Panc1 (cell line): ENCODE results near the gene PPP3R1. TPM values are rescaled to one million over a fixed set of nuclear protein-coding genes. Genes with fewer than 3 reads are reported as not detected.

Source experiments
- ATAC-seq: fragments of 200-7000 bp; cut with Tn5 transposase; 2 replicates; pipeline ENCODE4 v1.9.1; 2020; ENCODE audit warnings: mild to moderate bottlenecking, moderate library complexity
- BruUV-seq: library from RNA; stranded (reverse); fragments of 400-500 nt; replicated peaks from 2 replicates; lab custom pipeline; 2021; lab: Mats Ljungman, UMichigan
- CTCF ChIA-PET: fragments of 300-600 bp; sonication (Branson Sonifier 250); formaldehyde crosslinking; loops from one replicate; lab custom pipeline; 2022; ENCODE audit warnings: antibody characterized with exemption; lab: Charles Lee
- POLR2A ChIA-PET: fragments of 300-600 bp; sonication (Branson Sonifier 250); formaldehyde crosslinking; loops from one replicate; lab custom pipeline; 2022; ENCODE audit warnings: antibody characterized with exemption; lab: Charles Lee
- DNase-seq: peaks from one replicate; pipeline ENCODE4 v3.0.0-alpha.2; 2010; ENCODE audit warnings: low read depth, low spot score
- H3K27ac ChIP-seq: 2 replicates; pipeline ENCODE4 v1.5.1; 2011; ENCODE audit warnings: mild to moderate bottlenecking, low read length, inconsistent platforms
- H3K27me3 ChIP-seq: fragments of 200-500 bp; sonication (Bioruptor generic); 2 replicates; pipeline ENCODE4 v1.6.0; 2014; ENCODE audit warnings: low read length, inconsistent platforms; ENCODE audit not compliant: control insufficient read depth, insufficient read depth
- H3K36me3 ChIP-seq: fragments of 200-500 bp; sonication (Bioruptor generic); 2 replicates; pipeline ENCODE4 v1.5.1; 2014; ENCODE audit warnings: inconsistent platforms, mild to moderate bottlenecking, low read length, moderate library complexity; ENCODE audit not compliant: control insufficient read depth, insufficient read depth
- H3K4me1 ChIP-seq: 2 replicates; pipeline ENCODE4 v1.5.1; 2011; ENCODE audit warnings: inconsistent platforms, mild to moderate bottlenecking, low read length, moderate library complexity; ENCODE audit not compliant: control insufficient read depth, insufficient read depth
- H3K4me3 ChIP-seq, 2 experiments: 2 replicates each; pipeline ENCODE4 v1.5.1; 2011 to 2012; ENCODE audit warnings: low read depth in 2 of 2, low read length in 2 of 2, mild to moderate bottlenecking in 2 of 2, inconsistent platforms in 1 of 2, moderate library complexity in 1 of 2
- H3K9me3 ChIP-seq: fragments of 200-500 bp; sonication (Bioruptor generic); 2 replicates; pipeline ENCODE4 v1.5.1; 2014; ENCODE audit warnings: low read depth, mild to moderate bottlenecking, inconsistent platforms, low read length, moderate library complexity; ENCODE audit not compliant: control insufficient read depth, insufficient read depth
- POLR2AphosphoS5 ChIP-seq: IDR thresholded peaks from 2 replicates; pipeline ENCODE4 v1.6.1; 2012; ENCODE audit warnings: mild to moderate bottlenecking, low read depth, low read length, moderate library complexity
- SIN3A ChIP-seq: IDR thresholded peaks from 2 replicates; pipeline ENCODE4 v1.6.1; 2012; ENCODE audit warnings: low read depth, mild to moderate bottlenecking, low read length, moderate library complexity, borderline replicate concordance; ENCODE audit not compliant: insufficient read depth
- TCF7L2 ChIP-seq: IDR thresholded peaks from 2 replicates; pipeline ENCODE4 v1.6.1; 2011; ENCODE audit warnings: mild to moderate bottlenecking, low read depth, low read length, inconsistent platforms
- in situ Hi-C: cut with HindIII; loops from 2 replicates; pipeline ENCODE4 v1.10.0; 2016; ENCODE audit warnings: low sequenced_read_pairs, low pct_unique_long_range_greater_than_20kb
- intact Hi-C: fragments of 100-400 bp; cut with micrococcal nuclease; formaldehyde crosslinking; loops from one replicate; pipeline ENCODE4 v1.10.0; 2022; ENCODE audit not compliant: unreplicated experiment
- total RNA-seq: library from RNA; stranded (reverse); gene quantifications from one replicate; pipeline ENCODE4 v1.2.1, GENCODE V29; 2021; ENCODE audit not compliant: unreplicated experiment
- TF ChIP-seq, protein P1 (sequence below): fragments of 450-650 bp; IDR thresholded peaks from 2 replicates; pipeline ENCODE4 v1.5.1; 2017; ENCODE audit warnings: mild to moderate bottlenecking
- TF ChIP-seq, protein P2 (sequence below), 2 experiments: IDR thresholded peaks; 2 replicates each; pipeline ENCODE4 v1.6.1; 2011 to 2012; ENCODE audit warnings: low read depth in 2 of 2, control low read depth in 1 of 2, low read length in 1 of 2, mild to moderate bottlenecking in 1 of 2, moderate library complexity in 1 of 2; ENCODE audit not compliant: insufficient read depth in 1 of 2

PPP3R1 gene
- total RNA-seq, 1 experiment from 2014 or later = 77.9 TPM

DNA sequence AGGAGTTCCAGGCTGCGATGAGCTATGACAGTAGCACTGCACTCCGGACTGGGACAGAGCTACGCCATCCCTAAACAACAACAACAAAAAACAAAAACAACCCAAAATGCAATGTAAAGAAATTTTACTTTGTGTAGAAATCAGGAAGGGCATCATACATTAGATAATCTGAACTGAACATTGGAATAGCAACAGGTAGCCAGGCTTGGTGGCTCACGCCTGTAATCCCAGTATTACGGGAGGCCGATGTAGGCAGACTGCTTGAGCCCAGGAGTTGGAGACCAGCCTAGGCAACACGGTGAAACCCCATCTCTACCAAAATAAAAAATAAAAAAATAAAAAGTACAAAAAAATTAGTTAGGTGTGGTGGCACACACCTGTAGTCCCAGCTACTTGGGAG is 96.7 kb downstream of the PPP3R1 start:
- Histone ChIP-seq H3K4me3 (no peak overlapping the region), H3K27me3 (no peaks in the 10 kb centered on the region), H3K27ac (no peak overlapping the region), H3K36me3 (peaks cover 18% of the 10 kb centered on the region), H3K9me3 (no peaks in the 10 kb centered on the region), H3K4me1 (peaks cover 8% of the 10 kb centered on the region; the same call in 1 of the 2 replicates)
- BruUV-seq = no TSS peak
- intact Hi-C loops (no loop called here), in situ Hi-C loops (no loop called here)
- CTCF ChIA-PET = no interaction called here
- no peak for ATAC-seq
- DNase-seq = no peak
- TF ChIP-seq, protein P1, sequence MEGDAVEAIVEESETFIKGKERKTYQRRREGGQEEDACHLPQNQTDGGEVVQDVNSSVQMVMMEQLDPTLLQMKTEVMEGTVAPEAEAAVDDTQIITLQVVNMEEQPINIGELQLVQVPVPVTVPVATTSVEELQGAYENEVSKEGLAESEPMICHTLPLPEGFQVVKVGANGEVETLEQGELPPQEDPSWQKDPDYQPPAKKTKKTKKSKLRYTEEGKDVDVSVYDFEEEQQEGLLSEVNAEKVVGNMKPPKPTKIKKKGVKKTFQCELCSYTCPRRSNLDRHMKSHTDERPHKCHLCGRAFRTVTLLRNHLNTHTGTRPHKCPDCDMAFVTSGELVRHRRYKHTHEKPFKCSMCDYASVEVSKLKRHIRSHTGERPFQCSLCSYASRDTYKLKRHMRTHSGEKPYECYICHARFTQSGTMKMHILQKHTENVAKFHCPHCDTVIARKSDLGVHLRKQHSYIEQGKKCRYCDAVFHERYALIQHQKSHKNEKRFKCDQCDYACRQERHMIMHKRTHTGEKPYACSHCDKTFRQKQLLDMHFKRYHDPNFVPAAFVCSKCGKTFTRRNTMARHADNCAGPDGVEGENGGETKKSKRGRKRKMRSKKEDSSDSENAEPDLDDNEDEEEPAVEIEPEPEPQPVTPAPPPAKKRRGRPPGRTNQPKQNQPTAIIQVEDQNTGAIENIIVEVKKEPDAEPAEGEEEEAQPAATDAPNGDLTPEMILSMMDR = no peak
- TF ChIP-seq TCF7L2 (no peak), POLR2AphosphoS5 (no peak), SIN3A (no peak)
- TF ChIP-seq, protein P2, sequence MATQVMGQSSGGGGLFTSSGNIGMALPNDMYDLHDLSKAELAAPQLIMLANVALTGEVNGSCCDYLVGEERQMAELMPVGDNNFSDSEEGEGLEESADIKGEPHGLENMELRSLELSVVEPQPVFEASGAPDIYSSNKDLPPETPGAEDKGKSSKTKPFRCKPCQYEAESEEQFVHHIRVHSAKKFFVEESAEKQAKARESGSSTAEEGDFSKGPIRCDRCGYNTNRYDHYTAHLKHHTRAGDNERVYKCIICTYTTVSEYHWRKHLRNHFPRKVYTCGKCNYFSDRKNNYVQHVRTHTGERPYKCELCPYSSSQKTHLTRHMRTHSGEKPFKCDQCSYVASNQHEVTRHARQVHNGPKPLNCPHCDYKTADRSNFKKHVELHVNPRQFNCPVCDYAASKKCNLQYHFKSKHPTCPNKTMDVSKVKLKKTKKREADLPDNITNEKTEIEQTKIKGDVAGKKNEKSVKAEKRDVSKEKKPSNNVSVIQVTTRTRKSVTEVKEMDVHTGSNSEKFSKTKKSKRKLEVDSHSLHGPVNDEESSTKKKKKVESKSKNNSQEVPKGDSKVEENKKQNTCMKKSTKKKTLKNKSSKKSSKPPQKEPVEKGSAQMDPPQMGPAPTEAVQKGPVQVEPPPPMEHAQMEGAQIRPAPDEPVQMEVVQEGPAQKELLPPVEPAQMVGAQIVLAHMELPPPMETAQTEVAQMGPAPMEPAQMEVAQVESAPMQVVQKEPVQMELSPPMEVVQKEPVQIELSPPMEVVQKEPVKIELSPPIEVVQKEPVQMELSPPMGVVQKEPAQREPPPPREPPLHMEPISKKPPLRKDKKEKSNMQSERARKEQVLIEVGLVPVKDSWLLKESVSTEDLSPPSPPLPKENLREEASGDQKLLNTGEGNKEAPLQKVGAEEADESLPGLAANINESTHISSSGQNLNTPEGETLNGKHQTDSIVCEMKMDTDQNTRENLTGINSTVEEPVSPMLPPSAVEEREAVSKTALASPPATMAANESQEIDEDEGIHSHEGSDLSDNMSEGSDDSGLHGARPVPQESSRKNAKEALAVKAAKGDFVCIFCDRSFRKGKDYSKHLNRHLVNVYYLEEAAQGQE (IDR thresholded peaks at IDR 0.05; ENCODE audit: insufficient read depth in 1 of 2, low read depth in 2 of 2, low read length in 1 of 2) = no peak
- POLR2A ChIA-PET = no interaction called here

DNA sequence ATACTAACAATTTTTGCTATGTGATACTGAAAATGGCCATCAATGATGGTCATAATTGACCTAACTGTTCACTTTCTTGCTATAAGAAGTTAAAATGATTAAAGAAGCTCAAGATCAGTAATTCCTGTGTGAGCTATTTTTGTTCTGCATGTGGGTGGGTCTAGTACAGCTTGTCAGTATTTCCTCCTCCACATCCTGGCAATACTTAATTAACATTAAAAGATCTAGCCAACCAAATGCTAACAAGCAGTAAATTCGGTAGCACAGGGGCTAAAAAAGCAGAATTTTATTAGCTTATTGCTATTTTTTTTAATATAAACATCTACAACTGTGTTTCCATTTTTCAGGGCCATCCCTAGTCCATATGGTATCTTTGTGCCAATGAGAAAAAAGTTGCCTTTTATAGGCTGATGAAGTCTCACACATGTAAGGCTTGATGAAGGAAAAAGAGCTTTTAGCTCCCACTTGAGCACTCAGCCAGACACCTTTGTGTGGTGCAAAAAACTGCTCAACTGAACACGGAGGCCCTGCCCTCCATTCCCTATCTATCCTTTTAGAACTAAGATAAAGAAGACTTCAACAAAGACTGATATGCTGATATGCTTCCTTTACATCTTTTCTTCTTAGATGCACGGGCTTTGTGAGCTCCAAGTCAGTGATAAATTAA is 99.5 kb downstream of the PPP3R1 start:
- POLR2A ChIA-PET = interaction anchor here (0.7 kb wide), 1 partner anchor 51 kb away, joined by 3 read pairs; no protein-coding TSS in a partner anchor
- Histone ChIP-seq H3K27me3 (no peaks in the 10 kb centered on the region), H3K27ac (no peak overlapping the region), H3K4me1 (peaks cover 8% of the 10 kb centered on the region; the same call in 1 of the 2 replicates), H3K9me3 (no peaks in the 10 kb centered on the region), H3K4me3 (no peak overlapping the region), H3K36me3 (peaks cover 5% of the 10 kb centered on the region; the same call in 1 of the 2 replicates)
- CTCF ChIA-PET = interaction anchor here (0.6 kb wide), 1 partner anchor 558 kb away, joined by 8 read pairs; no protein-coding TSS in a partner anchor
- DNase-seq (no peak), ATAC-seq (no peak)
- BruUV-seq = no TSS peak
- in situ Hi-C loops (no loop called here), intact Hi-C loops (no loop called here)
- TF ChIP-seq SIN3A = no peak
- no peak for TF ChIP-seq POLR2AphosphoS5
- TF ChIP-seq, protein P1 = no peak
